ENCODE data around the gene GSTO2. TPM values are rescaled to one million over a fixed set of nuclear protein-coding genes. Genes with fewer than 3 reads are reported as not detected.

The GSTO2 gene
- total and polyA plus RNA-seq, 11 donors = 0.46 to 1.9 (median 0.88) TPM

- TF ChIP-seq POLR2A (IDR thresholded peaks at IDR 0.05) (no peak), CTCF (IDR thresholded peaks at IDR 0.05) (no peak)
- WGBS, 4 donors = 61 to 70% (median 66%) methylated on average over 4 of the region's 4 CpGs
- ATAC-seq (no peak), DNase-seq (no peak)
- H3K4me3 ChIP-seq = peak overlapping the region in 4 of 12 donors; percentile 70 to 98 (median 92)
- no peaks in the 10 kb centered on the region for H3K36me3 ChIP-seq
- no peaks in the 10 kb centered on the region for H3K27me3 ChIP-seq
- peaks cover 0 to 39% (median 29%) of the 10 kb centered on the region in 12 donors for H3K4me1 ChIP-seq
- no peaks in the 10 kb centered on the region for H3K9me3 ChIP-seq
- intact Hi-C loops (cut with DNase I) = loop anchor here in 1 of 10 donors (10.0 kb wide), 1 partner anchor 596 kb away; no protein-coding TSS in a partner anchor
- H3K27ac ChIP-seq = peak overlapping the region; percentile 96 to 100 (median 99)
These were observed 71.7 kb downstream of the GSTO2 start for GRCh38 chr10:104340641-104341040.

GRCh38 chr10:104342941-104343411 is 74.0 kb downstream of the GSTO2 start:
- no peaks in the 10 kb centered on the region for H3K36me3 ChIP-seq
- H3K4me3 ChIP-seq = no peak overlapping the region
- intact Hi-C loops (cut with DNase I) = loop anchor here in 1 of 10 donors (10.0 kb wide), 1 partner anchor 598 kb away; no protein-coding TSS in a partner anchor
- no peak for TF ChIP-seq POLR2A (IDR thresholded peaks at IDR 0.05)
- no peak for TF ChIP-seq CTCF (IDR thresholded peaks at IDR 0.05)
- H3K4me1 ChIP-seq = peaks cover 0 to 37% (median 21%) of the 10 kb centered on the region in 12 donors
- H3K9me3 ChIP-seq = no peaks in the 10 kb centered on the region
- peak overlapping the region in 11 of 12 donors; percentile 11 to 100 (median 62) for H3K27ac ChIP-seq
- no peaks in the 10 kb centered on the region for H3K27me3 ChIP-seq
- no peak for DNase-seq
- 11 to 19% (median 16%) methylated on average over 3 of the region's 3 CpGs for WGBS, 4 donors
- no peak for ATAC-seq

- intact Hi-C loops (cut with DNase I) = loop anchor here in 1 of 10 donors (10.0 kb wide), 1 partner anchor 599 kb away; no protein-coding TSS in a partner anchor
- 48 to 64% (median 56%) methylated on average over 1 of the region's 1 CpG for WGBS, 4 donors
- Histone ChIP-seq H3K27me3 (no peaks in the 10 kb centered on the region), H3K4me3 (no peak overlapping the region), H3K9me3 (no peaks in the 10 kb centered on the region), H3K27ac (peak overlapping the region in 7 of 12 donors; percentile 4 to 100 (median 62)), H3K4me1 (peaks cover 0 to 37% (median 21%) of the 10 kb centered on the region in 12 donors), H3K36me3 (no peaks in the 10 kb centered on the region)
- no peak for DNase-seq
- TF ChIP-seq POLR2A (IDR thresholded peaks at IDR 0.05) (no peak), CTCF (IDR thresholded peaks at IDR 0.05) (no peak)
- ATAC-seq = peak in 3 of 4 donors; percentile 47 to 76 (median 68)
These were observed 75.2 kb downstream of the GSTO2 start for GRCh38 chr10:104344219-104344618.

GRCh38 chr10:104345515-104345914 is 76.5 kb downstream of the GSTO2 start:
- TF ChIP-seq CTCF (IDR thresholded peaks at IDR 0.05) = no peak
- no peak for TF ChIP-seq POLR2A (IDR thresholded peaks at IDR 0.05)
- intact Hi-C loops (cut with DNase I) = loop anchor here in 2 of 10 donors (5.0 to 10.0 kb wide), 2 partner anchors 38 to 601 kb away; no protein-coding TSS in a partner anchor
- Histone ChIP-seq H3K4me1 (peaks cover 0 to 37% (median 18%) of the 10 kb centered on the region in 12 donors), H3K27ac (no peak overlapping the region), H3K27me3 (no peaks in the 10 kb centered on the region), H3K4me3 (no peak overlapping the region), H3K9me3 (no peaks in the 10 kb centered on the region), H3K36me3 (no peaks in the 10 kb centered on the region)
- DNase-seq (no peak), ATAC-seq (no peak)
